Activated CD8-positive, alpha-beta memory T cell treated with anti-CD3 and anti-CD28 coated beads, Interleukin-2, amount 50 U/mL, for 24 hours (primary cell): ENCODE results near the gene GPR33.
A peak's percentile ranks its signal among the peaks of the same experiment; 100 is the strongest.
"Not testable (repeated sequence)": the region's sequence is repeated elsewhere in the genome, so short reads cannot be mapped to it uniquely, and the experiment has no call there.

ENCODE experiments used
- DNase-seq: peaks from one replicate; pipeline ENCODE4 v3.0.0-alpha.2; 2020; ENCODE audit errors: extremely low read depth

GPR33 gene

DNA sequence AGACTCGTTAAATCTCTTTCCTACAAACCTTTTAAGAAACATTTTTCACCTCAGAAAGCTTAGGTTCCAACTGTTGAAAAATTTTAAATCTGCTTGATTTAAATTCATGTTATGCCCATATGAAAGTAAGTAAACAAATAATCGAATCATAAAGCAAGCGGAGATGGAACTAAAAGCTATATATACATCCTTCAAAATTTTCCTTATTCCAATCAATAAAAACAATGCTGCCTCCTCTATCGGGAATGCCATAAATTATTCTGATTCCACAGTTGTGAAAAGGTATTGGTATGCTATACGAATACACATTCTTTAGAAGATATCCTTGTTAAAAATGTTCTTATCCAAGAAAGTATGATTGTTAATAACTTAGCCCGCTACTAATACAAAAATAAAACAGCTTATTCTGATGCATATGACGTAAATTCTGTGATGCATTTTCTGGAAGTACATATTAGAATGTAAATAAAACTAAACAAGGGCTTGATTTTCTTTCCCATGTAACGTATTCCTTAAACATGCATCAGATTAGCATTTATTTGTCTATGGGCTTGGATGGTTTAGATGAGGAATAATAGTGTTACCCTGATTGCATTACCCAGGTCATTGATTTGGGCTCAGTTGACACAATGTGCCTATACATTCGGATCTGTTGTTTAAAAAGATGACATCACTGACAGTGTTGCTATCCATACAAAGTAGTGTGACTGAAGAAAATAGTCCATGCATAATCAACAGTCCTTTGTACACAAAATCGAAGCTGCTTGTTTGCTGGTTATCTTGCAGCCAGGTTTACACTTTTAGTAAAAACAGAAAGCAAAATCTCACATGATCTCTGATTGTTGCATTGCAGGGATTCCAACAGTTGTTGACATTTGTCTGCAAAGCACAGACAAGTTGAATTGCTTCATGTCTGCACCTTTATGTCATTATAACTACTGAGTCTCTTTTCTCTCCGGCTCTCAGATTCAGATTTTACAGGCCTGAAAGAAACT is 29.9 kb downstream of the GPR33 start:
- no peak for DNase-seq

DNA sequence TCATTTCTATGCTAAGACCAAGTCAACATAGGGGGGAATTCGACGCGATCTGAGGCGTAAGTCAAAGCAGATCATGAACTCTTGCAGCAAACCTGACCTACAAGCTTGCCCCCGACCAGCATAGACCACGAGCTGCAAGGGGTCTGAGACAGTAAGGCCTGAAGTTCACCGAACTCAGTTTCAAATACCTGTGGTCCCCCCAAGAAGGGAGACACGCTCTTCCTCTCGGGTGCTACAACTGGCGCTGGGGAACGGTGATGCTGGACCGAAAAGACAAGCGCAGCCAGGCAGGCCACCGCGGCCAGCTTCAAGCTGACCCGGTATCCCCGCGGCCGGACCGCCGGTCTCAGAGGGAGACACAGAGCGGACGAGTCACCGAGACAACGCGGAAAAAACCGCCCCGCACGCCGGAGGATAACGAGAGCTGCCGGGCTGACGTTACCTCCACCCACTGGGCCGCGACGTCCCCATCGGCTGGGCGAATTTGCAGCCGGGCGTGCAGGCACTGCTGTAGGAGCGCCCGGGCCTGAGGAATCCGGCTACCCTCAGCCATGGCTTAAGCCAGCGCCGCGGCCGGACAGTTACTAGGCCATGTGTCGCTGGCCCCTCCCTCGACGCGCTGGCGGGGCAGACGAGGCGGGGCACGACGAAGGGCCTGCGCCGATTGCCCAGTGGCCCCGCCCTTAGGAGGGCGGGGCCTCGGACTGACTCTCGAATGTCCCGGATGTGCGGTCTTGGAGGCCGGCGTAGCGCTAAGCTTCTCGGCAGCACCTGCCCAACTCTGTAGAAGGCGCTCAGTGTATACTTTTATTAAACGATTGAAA is 30.8 kb downstream of the GPR33 start, which contains the start of gene DTD2:
Gene DTD2, minus strand, starts transcription at position 666 of the 824 bp plus-strand sequence. Its CDS starts 113 bp downstream, at position 553.
- peak; percentile 68 for DNase-seq

GRCh38 chr14:31449971-31450610 is 37.7 kb downstream of the GPR33 start:
- no peak for DNase-seq

DNA sequence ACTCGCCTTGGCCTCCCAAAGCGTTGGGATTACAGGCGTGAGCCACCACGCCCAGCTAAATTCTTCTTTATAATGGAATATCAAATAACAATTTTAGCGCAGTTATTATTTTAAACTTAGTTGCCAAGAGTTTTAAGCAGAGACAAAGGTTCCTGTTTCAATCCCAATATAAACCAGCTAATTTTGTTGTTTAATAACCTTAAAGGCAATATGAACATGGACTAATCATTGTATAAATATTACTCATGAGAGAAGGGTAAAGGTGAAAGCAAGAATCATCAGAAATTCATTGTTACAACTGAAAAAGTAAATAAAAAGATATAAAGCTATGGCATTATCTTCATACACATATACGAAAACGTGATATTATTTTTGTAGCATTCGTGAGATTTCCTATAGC is 38.7 kb downstream of the GPR33 start:
- DNase-seq = no peak

DNA sequence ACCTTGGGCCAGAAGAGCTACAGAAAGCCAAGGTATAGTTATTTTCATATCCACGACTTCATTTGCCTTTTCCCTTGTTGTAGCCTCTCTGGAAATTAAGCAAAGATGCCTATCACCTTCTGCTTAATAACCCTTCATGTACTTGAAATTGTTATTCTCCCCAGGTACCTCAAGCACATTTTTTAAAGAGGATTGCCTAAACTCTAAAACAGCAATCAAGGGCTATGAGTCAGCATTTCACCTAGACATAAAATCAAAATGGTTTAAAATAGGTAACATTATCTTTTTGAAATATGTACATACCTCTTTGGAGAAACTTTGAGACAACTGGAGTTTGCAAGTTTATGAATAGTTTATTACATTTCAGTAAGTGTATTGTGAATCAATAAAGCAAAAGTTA is 42.1 kb downstream of the GPR33 start:
- no peak for DNase-seq

DNA sequence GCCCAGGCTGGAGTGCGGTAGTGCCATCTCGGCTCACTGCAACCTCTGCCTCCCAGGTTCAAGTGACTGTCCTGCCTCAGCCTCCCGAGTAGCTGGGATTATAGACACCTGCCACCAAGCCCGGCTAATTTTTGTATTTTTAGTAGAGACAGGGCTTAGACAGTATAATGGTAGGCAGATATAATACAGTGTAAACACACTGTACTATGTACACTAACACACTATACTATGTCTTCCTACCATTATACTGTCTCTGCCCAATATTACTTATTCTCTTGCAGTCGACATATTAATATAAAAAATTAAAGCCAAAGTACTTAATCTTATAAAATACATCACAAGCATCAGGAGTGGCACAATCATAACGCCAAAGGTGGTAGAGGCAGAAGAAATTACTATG is 45.6 kb downstream of the GPR33 start:
- DNase-seq = no peak

GRCh38 chr14:31441273-31442111 is 46.3 kb downstream of the GPR33 start:
- DNase-seq = no peak

- DNase-seq = no peak
Observed at GRCh38 chr14:31440280-31440679, 47.6 kb downstream of the GPR33 start.

DNA sequence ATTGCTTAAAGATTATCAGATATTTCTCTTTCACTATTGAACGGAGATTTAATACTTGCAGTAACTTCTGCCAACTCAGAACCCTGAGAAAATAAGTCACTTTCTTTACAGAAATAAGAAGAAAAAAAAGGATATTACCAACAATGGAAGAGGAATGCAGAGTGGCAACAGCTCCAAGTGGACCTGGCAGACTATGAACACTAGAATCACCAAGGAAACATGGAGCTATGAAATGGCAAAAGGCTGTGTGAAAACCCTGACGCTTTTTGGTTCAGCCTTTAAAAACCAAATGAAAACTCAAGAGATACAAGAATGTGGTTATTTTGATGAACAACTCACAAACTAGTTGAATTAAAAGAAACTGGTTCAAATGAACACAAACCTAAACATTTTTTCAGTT is 48.3 kb downstream of the GPR33 start:
- DNase-seq = no peak

DNA sequence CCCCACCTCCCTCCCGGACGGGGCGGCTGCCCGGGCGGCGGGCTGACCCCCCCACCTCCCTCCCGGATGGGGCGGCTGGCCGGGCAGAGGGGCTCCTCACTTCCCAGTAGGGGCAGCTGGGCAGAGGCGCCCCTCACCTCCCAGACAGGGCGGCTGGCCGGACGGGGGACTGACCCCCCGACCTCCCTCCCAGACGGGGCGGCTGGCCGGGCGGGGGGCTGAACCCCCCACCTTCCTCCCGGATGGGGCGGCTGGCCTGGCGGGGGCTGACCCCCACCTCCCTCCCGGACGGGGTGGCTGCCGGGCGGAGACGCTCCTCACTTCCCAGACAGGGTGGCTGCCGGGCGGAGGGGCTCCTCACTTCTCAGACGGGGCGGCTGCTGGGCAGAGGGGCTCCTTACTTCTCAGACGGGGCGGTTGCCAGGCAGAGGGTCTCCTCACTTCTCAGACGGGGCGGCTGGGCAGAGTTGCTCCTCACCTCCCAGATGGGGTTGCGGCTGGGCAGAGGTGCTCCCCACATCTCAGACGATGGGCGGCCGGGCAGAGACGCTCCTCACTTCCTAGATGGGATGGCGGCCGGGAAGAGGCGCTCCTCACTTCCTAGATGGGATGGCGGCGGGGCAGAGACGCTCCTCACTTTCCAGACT is 50.7 kb downstream of the GPR33 start:
- DNase-seq = not testable (repeated sequence)

DNA sequence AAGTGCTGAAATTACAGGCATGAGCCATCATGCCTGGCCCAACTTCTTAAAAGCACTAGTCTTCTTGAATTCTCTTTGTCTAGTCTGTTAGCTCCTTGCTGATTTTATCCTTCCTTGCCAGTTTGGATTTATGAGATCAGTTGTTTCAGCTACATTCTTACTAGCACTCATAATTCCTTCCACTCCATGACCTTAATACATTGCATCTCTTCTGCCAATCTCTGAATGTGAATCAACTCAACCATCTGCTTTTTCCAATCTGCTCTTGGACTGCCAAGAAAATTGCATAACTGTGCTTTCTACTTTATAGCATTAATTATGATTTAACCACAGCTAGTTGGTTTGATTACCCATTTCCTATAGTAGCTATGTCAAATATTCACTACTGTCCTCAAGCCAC is 52.6 kb downstream of the GPR33 start:
- no peak for DNase-seq
